ENCODE results near the gene TUSC7.

Gene TUSC7

GRCh38 chr3:116709479-116709878 is at the start of gene TUSC7:
Gene TUSC7 (plus strand): TSS chr3:116709779.
- no peak for DNase-seq

GRCh38 chr3:116661196-116661595 is 48.4 kb upstream of the TUSC7 start:
- DNase-seq: no peak

- no peak for DNase-seq
These were observed 46.1 kb upstream of the TUSC7 start for GRCh38 chr3:116663161-116664110.

- DNase-seq: no peak
These were observed 42.3 kb upstream of the TUSC7 start for GRCh38 chr3:116667324-116667723.

- no peak for DNase-seq
These were observed 41.8 kb upstream of the TUSC7 start for GRCh38 chr3:116667791-116668190.

GRCh38 chr3:116669576-116669975 is 40.0 kb upstream of the TUSC7 start:
- DNase-seq: no peak

- DNase-seq: no peak
These were observed 38.4 kb upstream of the TUSC7 start for GRCh38 chr3:116671151-116671550.

- DNase-seq: no peak
These were observed 30.7 kb upstream of the TUSC7 start for GRCh38 chr3:116678853-116679252.

GRCh38 chr3:116691041-116691440 is 18.5 kb upstream of the TUSC7 start:
- no peak for DNase-seq

GRCh38 chr3:116701070-116701469 is 8.5 kb upstream of the TUSC7 start:
- no peak for DNase-seq

- DNase-seq: no peak
These were observed 7.2 kb upstream of the TUSC7 start for GRCh38 chr3:116702334-116702733.

- DNase-seq: no peak
These were observed 2.0 kb upstream of the TUSC7 start for GRCh38 chr3:116707531-116707930.

- no peak for DNase-seq
These were observed 6.9 kb downstream of the TUSC7 start for GRCh38 chr3:116716490-116716889.

GRCh38 chr3:116717566-116717965 is 8.0 kb downstream of the TUSC7 start:
- DNase-seq: no peak

- DNase-seq: no peak
These were observed 18.9 kb downstream of the TUSC7 start for GRCh38 chr3:116728454-116728853.

GRCh38 chr3:116734243-116734642 is 24.7 kb downstream of the TUSC7 start:
- DNase-seq: no peak

- DNase-seq: no peak
These were observed 30.1 kb downstream of the TUSC7 start for GRCh38 chr3:116739678-116740077.

- no peak for DNase-seq
These were observed 30.7 kb downstream of the TUSC7 start for GRCh38 chr3:116740293-116740692.

GRCh38 chr3:116741467-116741866 is 31.9 kb downstream of the TUSC7 start:
- DNase-seq: no peak

- no peak for DNase-seq
These were observed 33.5 kb downstream of the TUSC7 start for GRCh38 chr3:116743062-116743461.

- DNase-seq: no peak
These were observed 39.8 kb downstream of the TUSC7 start for GRCh38 chr3:116749388-116749787.

GRCh38 chr3:116757315-116757714 is 47.7 kb downstream of the TUSC7 start:
- DNase-seq: no peak

GRCh38 chr3:116759316-116759715 is 49.7 kb downstream of the TUSC7 start:
- DNase-seq: no peak
